ENCODE results near the gene BARHL1. TPM values are rescaled to one million over a fixed set of nuclear protein-coding genes. Genes with fewer than 3 reads are reported as not detected.

BARHL1 gene
- total RNA-seq, 4 donors from 2014 or later = not detected

- 69% methylated on average over 6 of the region's 6 CpGs for WGBS
- DNase-seq (ENCODE audit: extremely low spot score) = no peak
These were observed 26.2 kb upstream of the BARHL1 start for GRCh38 chr9:132556235-132556634.

DNA sequence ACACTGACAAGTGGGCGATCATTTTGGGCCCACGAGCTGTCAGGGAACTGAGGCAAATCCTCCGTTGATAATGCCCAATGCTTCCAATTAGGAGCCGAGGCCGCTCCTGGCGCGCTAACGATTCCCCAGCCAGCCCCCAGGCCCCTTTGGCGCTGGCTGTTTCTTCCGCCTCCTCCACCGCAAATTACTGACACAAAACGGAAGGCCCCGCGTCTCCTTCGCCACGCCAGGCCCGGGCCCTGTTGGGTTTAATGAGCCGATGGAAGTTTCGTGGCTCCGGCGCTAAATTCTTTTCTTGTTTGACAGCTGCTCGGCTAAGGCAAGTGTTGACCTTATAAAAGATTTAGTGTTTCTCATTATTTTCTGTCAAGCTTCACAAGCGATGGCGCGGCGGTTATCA, 25.7 kb upstream of the BARHL1 start:
- no peaks in the 10 kb centered on the region for H3K9me3 ChIP-seq
- no peak for DNase-seq (ENCODE audit: extremely low spot score)
- H3K4me3 ChIP-seq = no peak overlapping the region
- H3K27ac ChIP-seq (replicated peaks in 1 of 4) = no peak overlapping the region
- H3K4me1 ChIP-seq = peaks cover 0 to 4% (median 0%) of the 10 kb centered on the region in 4 donors
- intact Hi-C loops (cut with DNase I) = no loop called here
- H3K36me3 ChIP-seq = no peaks in the 10 kb centered on the region
- no peak for TF ChIP-seq POLR2A (IDR thresholded peaks at IDR 0.05; ENCODE audit: low read depth)
- TF ChIP-seq EP300 (IDR thresholded peaks at IDR 0.05) = no peak
- peaks cover 0 to 82% (median 0%) of the 10 kb centered on the region in 4 donors for H3K27me3 ChIP-seq
- WGBS = 78% methylated on average over 26 of the region's 26 CpGs

More at GRCh38 chr9:132556235-132556634, 26.2 kb upstream of the BARHL1 start:
- peaks cover 0 to 82% (median 0%) of the 10 kb centered on the region in 4 donors for H3K27me3 ChIP-seq
- no peaks in the 10 kb centered on the region for H3K9me3 ChIP-seq
- H3K4me3 ChIP-seq = no peak overlapping the region
- TF ChIP-seq EP300 (IDR thresholded peaks at IDR 0.05) (no peak), POLR2AphosphoS5 (IDR thresholded peaks at IDR 0.05) (no peak), POLR2A (IDR thresholded peaks at IDR 0.05; ENCODE audit: low read depth) (no peak)
- TF ChIP-seq, protein P1, sequence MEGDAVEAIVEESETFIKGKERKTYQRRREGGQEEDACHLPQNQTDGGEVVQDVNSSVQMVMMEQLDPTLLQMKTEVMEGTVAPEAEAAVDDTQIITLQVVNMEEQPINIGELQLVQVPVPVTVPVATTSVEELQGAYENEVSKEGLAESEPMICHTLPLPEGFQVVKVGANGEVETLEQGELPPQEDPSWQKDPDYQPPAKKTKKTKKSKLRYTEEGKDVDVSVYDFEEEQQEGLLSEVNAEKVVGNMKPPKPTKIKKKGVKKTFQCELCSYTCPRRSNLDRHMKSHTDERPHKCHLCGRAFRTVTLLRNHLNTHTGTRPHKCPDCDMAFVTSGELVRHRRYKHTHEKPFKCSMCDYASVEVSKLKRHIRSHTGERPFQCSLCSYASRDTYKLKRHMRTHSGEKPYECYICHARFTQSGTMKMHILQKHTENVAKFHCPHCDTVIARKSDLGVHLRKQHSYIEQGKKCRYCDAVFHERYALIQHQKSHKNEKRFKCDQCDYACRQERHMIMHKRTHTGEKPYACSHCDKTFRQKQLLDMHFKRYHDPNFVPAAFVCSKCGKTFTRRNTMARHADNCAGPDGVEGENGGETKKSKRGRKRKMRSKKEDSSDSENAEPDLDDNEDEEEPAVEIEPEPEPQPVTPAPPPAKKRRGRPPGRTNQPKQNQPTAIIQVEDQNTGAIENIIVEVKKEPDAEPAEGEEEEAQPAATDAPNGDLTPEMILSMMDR (IDR thresholded peaks at IDR 0.05) = no peak
- peaks cover 0 to 4% (median 0%) of the 10 kb centered on the region in 4 donors for H3K4me1 ChIP-seq
- H3K36me3 ChIP-seq = no peaks in the 10 kb centered on the region
- no peak overlapping the region for H3K27ac ChIP-seq (replicated peaks in 1 of 4)
- intact Hi-C loops (cut with DNase I) = no loop called here

- H3K4me3 ChIP-seq = no peak overlapping the region
- no peak for DNase-seq (ENCODE audit: extremely low spot score)
- intact Hi-C loops (cut with DNase I) = no loop called here
- no peak overlapping the region for H3K27ac ChIP-seq (replicated peaks in 1 of 4)
- TF ChIP-seq, protein P1 (IDR thresholded peaks at IDR 0.05) = no peak
- TF ChIP-seq POLR2AphosphoS5 (IDR thresholded peaks at IDR 0.05) (no peak), POLR2A (IDR thresholded peaks at IDR 0.05; ENCODE audit: low read depth) (no peak), EP300 (IDR thresholded peaks at IDR 0.05) (no peak)
- peaks cover 0 to 4% (median 0%) of the 10 kb centered on the region in 4 donors for H3K4me1 ChIP-seq
- H3K9me3 ChIP-seq = no peaks in the 10 kb centered on the region
- 89% methylated on average over 15 of the region's 15 CpGs for WGBS
- H3K36me3 ChIP-seq = no peaks in the 10 kb centered on the region
- peaks cover 0 to 82% (median 0%) of the 10 kb centered on the region in 4 donors for H3K27me3 ChIP-seq
These were observed 25.2 kb upstream of the BARHL1 start for GRCh38 chr9:132557159-132557558.

GRCh38 chr9:132559711-132560110, 22.7 kb upstream of the BARHL1 start:
- intact Hi-C loops (cut with DNase I) = no loop called here
- WGBS = 90% methylated on average over 2 of the region's 2 CpGs

DNA sequence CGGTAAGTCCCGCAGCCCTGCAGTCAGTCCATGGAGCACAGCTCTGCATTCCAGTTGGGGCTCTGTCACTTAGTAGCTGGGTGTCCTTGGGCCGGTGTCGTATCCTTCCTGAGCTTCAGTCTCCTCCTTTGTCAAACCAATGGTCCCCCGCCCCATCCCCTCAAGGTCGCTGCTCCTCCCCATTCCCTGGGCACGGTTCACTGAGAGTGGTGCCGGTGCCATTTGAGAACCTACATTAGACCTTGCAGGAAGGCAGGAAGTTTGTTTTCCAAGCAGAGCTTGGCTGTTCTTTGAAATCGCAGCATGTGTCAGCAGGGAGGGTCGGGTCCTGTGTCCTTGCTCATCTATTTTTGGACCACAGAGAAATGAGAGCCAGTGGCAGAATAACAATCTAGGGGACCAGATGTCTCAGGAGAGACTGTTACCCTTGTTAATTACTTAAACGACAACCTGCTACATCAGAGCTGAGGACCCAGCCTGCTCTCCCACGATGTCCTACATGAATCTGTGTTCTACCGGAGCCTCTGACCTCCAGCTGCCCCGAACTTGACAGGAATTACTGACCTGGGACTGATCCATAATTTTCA, 21.7 kb upstream of the BARHL1 start:
- no peaks in the 10 kb centered on the region for H3K9me3 ChIP-seq
- intact Hi-C loops (cut with DNase I) = no loop called here
- no peaks in the 10 kb centered on the region for H3K36me3 ChIP-seq
- no peak overlapping the region for H3K4me3 ChIP-seq
- peaks cover 0 to 4% (median 0%) of the 10 kb centered on the region in 4 donors for H3K4me1 ChIP-seq
- WGBS = 32% methylated on average over 14 of the region's 14 CpGs
- DNase-seq (ENCODE audit: extremely low spot score) = no peak
- TF ChIP-seq POLR2A (IDR thresholded peaks at IDR 0.05; ENCODE audit: low read depth) = no peak
- TF ChIP-seq, protein P1 (IDR thresholded peaks at IDR 0.05) = no peak
- TF ChIP-seq POLR2AphosphoS5 (IDR thresholded peaks at IDR 0.05) = no peak
- no peak for TF ChIP-seq EP300 (IDR thresholded peaks at IDR 0.05)
- peaks cover 0 to 77% (median 0%) of the 10 kb centered on the region in 4 donors for H3K27me3 ChIP-seq
- H3K27ac ChIP-seq (replicated peaks in 1 of 4) = no peak overlapping the region

More at GRCh38 chr9:132559711-132560110, 22.7 kb upstream of the BARHL1 start:
- Histone ChIP-seq H3K9me3 (no peaks in the 10 kb centered on the region), H3K4me1 (peaks cover 0 to 4% (median 0%) of the 10 kb centered on the region in 4 donors), H3K27me3 (peaks cover 0 to 72% (median 0%) of the 10 kb centered on the region in 4 donors), H3K27ac (replicated peaks in 1 of 4) (no peak overlapping the region), H3K4me3 (no peak overlapping the region), H3K36me3 (no peaks in the 10 kb centered on the region)
- TF ChIP-seq EP300 (IDR thresholded peaks at IDR 0.05) = no peak
- TF ChIP-seq, protein P1 (IDR thresholded peaks at IDR 0.05) = no peak
- no peak for TF ChIP-seq POLR2AphosphoS5 (IDR thresholded peaks at IDR 0.05)
- TF ChIP-seq POLR2A (IDR thresholded peaks at IDR 0.05; ENCODE audit: low read depth) = no peak
- no peak for DNase-seq (ENCODE audit: extremely low spot score)
